22Rv1 (cell line): ENCODE measurements around the gene AKR1D1.

Experiments
- ZFX ChIP-seq: fragments of 450-650 bp; IDR thresholded peaks from 2 replicates; pipeline ENCODE4 v1.6.1; 2017; ENCODE audit warnings: antibody characterized with exemption, borderline replicate concordance
- TF ChIP-seq, protein P1 (sequence below): fragments of 450-650 bp; IDR thresholded peaks from 2 replicates; pipeline ENCODE4 v1.5.1; 2017; ENCODE audit warnings: mild to moderate bottlenecking

DNA sequence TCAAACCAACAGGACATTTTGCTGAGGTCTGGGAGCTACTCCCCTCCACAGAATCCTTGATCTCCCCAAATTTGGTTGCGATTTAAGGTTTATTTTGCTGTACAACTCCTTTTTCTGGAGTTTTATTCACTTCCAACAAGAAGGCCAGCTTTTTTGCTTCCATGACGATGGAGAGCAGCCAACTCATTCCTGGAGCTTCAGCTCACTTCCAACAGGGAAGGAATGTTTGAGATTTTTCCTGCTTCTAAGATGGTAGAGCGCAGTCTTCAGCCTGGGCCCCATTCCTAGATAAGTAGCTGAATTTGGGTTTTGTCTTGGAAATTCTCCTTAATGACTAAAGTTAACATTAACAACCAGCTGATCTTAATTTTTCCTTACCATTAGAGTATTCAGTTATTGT, 43.5 kb upstream of the AKR1D1 start:
- TF ChIP-seq, protein P1, sequence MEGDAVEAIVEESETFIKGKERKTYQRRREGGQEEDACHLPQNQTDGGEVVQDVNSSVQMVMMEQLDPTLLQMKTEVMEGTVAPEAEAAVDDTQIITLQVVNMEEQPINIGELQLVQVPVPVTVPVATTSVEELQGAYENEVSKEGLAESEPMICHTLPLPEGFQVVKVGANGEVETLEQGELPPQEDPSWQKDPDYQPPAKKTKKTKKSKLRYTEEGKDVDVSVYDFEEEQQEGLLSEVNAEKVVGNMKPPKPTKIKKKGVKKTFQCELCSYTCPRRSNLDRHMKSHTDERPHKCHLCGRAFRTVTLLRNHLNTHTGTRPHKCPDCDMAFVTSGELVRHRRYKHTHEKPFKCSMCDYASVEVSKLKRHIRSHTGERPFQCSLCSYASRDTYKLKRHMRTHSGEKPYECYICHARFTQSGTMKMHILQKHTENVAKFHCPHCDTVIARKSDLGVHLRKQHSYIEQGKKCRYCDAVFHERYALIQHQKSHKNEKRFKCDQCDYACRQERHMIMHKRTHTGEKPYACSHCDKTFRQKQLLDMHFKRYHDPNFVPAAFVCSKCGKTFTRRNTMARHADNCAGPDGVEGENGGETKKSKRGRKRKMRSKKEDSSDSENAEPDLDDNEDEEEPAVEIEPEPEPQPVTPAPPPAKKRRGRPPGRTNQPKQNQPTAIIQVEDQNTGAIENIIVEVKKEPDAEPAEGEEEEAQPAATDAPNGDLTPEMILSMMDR = no peak
- TF ChIP-seq ZFX = no peak
